Fibroblast of skin of right quadriceps (primary cell): ENCODE data around the gene GABARAPL1.
"Not testable (repeated sequence)": the region's sequence is repeated elsewhere in the genome, so short reads cannot be mapped to it uniquely, and the experiment has no call there.

Experiments
- DNase-seq: peaks from one replicate; pipeline ENCODE4 v3.0.0-alpha.2; 2013

GABARAPL1 gene

DNA sequence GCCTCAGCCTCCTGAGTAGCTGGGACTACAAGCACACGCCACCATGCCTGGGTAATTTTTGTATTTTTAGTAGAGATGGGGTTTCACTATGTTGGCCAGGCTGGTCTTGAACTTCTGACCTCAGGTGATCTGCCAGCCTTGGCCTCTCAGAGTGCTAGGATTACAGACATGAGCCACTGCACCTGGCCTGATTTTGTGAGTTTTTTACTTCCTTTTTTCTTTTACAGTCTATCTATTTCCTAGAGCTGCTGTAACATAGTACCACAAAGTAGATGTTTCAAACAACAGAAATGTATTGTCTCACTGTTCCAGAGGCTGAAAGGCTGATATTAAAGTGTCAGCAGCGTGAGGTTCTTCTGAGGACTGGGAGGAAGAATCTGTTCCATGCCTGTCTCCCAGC lies 8.2 kb upstream of the GABARAPL1 start:
- not testable (repeated sequence) for DNase-seq

DNA sequence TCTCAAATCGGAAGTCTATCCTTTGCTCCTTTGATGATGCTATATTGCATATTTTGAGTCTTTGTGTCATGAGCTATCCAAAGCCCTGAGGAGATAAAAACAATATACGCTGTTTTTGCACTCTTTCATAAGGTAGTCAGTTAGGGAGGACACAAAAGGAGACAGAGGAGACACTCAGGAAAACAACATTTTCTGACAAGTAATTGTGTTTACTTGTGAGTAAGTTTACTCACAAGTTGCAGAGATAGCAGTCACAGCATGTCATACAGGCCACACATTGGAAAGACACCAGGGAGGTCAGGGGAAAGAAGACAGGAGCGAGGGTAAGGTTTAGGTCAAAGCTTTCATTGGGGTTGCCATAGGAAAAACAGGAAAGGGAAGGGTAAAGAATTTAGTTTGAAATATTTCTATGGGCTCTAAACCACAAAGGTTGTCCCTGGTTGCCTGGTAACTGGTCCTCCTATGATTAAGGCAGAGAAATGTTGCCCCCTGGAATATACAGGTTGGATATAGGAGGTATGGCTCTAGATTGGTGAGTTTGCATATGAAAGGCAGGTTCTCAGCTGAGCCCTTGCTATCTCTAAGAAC lies 7.4 kb upstream of the GABARAPL1 start:
- peak; percentile 46 for DNase-seq

DNA sequence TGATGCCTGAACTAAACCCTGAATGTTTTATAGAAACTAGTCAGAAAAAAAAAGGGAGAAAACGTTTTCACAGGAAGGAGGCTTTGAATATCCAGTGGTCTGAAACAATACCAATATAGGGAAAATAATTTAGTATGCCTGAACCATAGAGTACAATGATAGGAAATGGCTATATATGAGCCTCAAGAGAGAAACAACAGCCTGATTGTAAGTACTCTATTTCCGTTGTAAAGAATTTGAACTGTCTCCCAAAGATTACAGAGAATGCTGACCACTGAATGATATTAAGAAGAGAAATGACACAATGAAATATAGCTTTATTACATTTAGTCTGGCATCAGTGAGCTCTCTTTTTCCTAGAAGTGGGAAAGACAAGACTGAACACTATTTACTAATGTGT lies 5.5 kb upstream of the GABARAPL1 start:
- no peak for DNase-seq

DNA sequence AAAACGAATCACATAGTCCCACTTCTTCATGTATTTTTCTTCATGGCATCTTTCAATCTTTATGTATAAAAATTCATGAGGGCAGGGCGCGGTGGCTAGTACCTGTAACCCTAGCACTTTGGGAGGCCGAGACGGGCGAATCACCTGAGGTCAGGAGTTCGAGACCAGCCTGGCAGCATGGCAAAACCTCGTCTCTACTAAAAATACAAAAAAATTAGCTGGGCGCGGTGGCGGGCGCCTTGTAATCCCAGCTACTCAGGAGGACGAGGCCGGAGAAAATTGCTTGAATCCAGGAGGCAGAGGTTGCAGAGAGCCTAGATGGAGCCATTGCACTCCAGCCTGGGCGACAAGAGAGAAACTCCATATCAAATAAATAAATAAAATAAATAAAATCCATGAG lies 2.5 kb upstream of the GABARAPL1 start:
- DNase-seq = no peak

DNA sequence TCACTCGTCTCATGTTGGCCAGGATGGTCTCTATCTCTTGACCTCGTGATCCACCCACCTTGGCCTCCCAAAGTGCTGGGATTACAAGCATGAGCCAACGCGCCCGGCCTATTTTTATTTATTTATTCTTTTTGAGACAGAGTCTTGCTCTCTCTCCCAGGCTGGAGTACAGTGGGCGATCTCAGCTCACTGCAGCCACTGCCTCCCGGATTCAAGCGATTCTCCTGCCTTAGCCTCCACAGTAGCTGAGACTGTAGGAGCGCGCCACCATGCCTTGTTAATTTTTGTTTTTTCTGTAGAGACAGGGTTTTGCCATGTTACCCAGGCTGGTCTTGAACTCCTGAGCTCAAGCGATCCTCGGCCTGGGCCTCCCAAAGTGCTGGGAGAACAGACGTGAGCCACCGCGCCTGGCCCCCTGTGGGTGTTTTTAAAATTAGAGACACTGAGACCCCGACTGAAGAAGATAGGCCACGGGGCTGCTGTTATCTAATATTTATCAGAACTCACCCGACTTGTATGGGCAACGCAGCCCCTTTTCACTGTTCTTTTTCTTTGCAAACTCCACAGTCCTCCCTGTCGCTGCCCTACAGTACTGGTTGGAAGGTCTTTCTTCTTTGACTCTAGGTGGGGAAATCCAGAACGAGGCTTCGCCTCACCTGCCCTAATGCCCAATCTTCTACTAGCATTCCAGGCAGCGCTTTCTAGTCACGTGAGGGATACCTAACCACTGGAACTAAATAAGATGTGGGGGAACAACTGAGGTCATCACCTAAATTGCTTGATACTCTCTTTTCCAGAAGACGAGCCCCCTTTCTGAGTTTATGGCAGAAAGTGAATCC lies 1.4 kb upstream of the GABARAPL1 start:
- no peak for DNase-seq

DNA sequence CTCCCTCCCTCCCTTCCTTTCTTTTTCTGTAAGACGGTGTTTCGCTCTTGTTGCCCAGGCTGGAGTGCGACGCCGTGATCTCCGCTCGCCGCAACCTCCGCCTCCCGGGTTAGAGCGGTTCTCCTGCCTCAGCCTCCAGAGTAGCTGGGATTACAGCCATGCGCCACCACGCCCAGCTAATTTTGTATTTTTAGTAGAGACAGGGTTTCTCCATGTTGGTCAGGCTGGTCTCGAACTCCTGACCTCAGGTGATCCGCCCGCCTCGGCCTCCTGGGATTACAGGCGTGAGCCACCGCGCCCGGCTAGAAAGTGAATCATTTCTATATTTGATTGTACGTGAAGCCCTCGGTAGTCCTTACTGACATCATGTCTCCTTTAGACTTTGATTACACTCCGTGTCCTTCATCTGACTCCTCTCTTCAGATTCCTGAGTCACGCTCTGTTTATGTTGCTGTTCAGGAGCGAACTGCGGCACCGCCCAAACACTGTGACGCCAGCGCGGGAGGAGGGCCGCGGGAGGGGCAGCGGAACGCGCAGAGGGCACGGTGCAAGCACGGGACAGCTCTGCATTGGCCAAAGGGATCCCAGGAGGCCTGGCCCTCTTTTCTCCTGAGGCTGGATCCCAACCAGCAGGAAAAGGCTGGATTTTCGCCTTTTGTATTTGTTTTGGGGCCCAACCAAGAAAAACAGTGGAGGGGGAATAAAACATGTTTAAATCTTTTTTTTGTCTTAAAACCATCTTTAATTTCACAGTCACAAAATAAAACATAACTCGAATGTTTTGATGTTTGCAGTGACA lies 538 bp upstream of the GABARAPL1 start:
- DNase-seq = peak; percentile 99

DNA sequence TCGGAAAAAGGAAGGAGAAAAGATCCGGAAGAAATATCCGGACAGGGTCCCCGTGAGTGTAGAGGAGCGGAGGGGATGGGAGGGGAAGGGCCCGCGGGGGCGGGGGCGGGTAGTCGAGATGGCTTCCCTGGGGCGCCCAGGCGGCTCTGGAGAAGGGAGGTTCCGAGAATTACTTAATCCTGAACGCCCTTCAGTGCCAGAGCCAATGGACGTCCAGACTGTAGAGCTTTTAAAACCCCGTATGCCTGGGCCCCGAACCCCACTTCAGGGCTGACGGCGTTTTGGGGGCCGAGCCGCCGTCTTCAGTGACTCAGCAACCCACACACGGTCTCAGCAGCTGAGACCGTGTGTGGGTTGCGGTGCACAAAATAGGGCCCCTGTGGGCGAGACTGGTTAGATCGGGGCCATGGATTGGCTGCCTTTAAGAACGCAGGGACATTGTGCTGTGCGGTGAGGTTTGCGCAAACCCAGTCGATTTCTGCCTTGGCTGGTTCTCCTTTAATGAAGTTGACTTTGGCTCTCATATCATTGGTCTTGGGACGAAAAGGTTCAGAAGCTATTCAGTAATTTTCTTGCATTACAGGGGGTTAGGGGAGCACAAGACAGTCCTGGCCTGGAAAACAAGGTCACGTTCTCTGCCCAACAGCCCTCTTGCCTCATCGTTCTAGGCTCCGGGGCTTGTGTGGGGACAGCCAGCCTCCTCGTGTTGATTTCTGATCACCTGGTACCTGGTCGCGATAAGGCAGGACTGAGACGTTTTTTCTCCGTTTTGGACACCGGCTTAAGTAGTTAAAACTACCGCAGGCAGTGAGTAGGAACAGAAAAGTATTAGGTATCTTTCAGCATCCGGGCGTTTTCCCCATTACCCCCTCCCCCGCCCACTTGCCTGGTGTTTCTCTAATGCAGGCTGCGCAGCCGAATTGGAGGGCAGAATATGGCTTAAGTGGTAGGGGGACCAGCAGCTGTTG lies 775 bp downstream of the GABARAPL1 start:
- peak; percentile 74 for DNase-seq

DNA sequence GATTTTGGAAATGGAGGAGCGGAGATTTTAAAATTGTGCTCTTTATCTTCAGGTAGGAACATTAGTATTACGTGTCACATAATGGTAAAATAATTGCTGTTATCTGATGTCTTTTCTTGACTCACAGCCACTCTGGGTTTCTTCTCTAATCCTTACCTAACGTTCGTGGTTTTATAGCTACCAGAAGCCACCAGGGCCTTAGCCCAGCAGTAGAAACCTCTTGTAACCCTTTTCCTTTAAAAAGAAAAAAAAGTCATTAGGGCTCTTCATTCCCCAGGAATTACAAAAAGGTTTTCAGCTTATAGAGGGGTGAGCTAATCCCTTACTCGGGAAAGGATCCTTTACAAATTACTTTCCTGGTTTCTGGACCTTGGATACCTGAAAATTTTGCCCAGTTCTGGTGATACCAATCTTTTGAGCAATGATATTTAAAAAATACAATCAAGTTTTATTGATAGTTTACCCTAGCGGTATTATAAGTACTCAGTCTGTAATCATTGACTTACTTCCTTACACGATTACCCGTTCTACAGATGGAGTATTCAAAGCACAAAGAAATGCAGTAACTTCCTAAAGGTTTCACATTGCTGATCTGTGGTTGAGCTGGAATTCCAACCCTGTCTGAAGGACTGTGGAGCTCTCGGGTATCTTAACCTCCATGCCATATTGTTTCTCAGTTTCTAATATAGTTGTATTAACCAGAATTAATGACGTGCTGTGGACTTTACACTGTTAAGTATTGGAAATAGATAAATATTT lies 1.6 kb downstream of the GABARAPL1 start:
- DNase-seq = peak; percentile 71

DNA sequence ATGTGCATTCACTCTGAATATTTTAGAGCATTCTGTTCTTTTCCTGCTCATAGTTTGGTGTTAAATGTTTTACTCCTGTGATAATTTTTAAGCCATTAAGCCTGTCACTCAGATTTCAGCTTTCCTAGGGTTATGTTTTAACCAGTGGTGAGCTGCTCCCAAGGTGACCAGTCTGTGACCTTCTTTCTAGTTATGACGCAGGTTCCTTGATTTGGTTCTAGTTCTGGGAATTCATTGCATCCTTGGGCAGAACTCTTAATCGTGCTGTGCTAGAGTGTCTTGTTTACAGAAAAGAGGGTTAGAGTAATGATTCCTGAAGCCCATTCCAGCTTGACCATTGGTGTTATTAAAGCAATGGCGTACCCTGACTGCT lies 2.2 kb downstream of the GABARAPL1 start:
- no peak for DNase-seq

DNA sequence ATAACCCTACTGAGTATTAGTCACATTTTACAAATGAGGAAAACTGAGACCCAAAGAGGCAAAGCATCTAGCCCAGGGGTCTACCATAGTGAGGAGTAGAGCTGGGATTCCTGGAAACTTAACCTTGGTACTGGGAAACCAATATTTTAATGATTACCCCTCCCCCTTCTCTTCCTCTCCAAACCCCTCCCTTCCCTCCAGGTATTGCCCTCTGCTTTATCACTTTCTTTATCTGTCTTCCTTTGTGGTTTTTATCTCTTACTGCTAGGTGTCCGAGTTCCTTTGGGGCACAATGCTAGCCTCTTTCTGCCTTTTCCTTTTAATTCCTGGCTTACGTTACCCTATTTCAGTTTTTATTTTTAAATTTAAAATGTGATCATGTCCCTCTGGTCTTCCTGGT lies 2.8 kb downstream of the GABARAPL1 start:
- no peak for DNase-seq

DNA sequence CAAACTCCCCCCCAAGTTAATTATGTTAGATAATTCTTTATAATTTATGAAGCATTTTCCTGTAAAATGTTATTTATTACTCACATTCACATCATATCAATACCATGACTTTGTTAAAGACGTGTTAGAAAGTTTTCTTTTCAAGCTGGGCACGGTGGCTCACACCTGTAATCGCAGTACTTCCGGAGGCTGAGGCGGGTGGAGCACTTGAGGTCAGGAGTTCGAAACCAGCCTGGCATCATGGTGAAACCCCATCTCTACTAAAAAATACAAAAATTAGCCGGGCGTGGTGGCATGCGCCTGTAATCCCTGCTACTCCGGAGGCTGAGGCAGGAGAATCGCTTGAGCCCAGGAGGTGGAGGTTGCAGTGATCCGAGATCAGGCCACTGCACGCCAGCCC lies 3.3 kb downstream of the GABARAPL1 start:
- DNase-seq = not testable (repeated sequence)

DNA sequence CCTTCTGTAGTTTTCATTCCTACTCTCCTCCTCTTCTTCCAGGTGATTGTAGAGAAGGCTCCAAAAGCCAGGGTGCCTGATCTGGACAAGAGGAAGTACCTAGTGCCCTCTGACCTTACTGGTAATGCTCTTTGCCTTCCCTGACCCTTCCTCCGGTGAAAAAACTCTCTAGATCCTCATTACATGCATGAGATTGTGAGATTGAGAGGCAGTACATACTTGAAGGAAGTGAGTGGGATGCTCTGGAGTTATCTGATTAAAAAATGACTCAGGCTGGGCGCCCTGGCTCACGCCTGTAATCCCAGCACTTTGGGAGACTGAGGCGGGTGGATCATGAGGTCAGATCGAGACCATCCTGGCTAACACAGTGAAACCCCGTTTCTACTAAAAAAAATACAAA lies 5.3 kb downstream of the GABARAPL1 start:
- DNase-seq = no peak

DNA sequence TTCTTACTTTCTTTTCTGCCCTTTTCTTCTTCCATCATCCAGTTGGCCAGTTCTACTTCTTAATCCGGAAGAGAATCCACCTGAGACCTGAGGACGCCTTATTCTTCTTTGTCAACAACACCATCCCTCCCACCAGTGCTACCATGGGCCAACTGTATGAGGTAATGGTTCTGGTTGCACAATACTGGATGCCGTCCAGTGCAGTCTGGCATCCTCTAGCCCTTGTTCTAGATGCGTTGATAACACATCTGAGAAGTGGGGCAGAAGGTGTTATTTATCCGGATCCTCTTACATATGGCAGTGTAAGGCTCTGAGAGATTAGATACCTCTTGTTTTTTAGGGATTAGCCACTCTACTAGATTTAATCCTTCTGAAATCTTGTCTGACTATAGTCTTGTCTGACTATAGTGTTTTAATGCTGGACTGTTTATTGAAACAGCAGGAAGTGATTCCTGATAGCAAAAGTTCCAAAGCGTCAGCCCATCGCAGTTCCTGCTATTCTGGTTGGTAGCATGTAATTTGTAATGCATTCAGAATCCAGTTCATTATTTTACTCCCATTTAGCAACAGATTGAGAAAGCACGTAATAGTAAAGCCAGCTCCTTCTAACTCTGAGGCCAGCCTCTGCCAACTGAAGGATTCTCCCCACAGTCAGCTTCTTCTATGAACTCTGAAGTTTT lies 7.9 kb downstream of the GABARAPL1 start:
- DNase-seq = no peak

DNA sequence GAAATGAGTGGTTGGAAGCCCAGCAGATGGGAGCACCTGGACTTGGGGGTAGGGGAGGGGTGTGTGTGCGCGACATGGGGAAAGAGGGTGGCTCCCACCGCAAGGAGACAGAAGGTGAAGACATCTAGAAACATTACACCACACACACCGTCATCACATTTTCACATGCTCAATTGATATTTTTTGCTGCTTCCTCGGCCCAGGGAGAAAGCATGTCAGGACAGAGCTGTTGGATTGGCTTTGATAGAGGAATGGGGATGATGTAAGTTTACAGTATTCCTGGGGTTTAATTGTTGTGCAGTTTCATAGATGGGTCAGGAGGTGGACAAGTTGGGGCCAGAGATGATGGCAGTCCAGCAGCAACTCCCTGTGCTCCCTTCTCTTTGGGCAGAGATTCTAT lies 9.2 kb downstream of the GABARAPL1 start:
- no peak for DNase-seq

DNA sequence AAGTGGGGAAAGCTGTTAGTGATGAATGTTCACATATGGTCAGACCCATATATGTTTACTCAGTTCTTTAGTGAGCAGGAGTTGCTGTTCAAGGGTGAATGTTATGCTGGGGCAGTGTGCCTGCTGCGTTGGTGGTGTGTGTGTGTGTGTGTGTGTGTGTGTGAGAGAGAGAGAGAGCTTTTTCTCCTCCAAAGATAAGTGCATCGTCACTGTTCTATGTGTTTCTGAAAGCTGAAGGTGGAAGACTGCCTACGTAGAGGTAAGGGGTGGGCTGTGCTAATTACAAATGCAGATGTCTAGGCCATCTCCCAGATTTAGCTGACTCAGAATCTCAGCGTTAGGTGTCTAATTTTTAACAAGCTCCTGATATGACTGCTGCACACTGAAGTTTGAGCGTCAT lies 10.5 kb downstream of the GABARAPL1 start:
- no peak for DNase-seq

DNA sequence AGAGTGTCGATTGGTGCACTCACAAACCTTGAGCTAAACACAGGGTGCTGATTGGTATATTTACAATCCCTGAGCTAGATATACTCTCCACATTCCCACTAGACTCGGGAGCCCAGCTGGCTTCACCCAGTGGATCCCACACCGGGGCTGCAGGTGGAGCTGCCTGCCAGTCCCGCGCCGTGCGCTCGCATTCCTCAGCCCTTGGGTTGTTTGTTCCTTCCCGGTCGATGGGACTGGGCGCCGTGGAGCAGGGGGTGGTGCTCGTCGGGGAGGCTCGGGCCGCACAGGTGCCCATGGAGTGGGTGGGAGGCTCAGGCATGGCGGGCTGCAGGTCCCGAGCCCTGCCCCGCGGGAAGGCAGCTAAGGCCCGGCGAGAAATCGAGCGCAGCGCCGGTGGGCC lies 12.7 kb downstream of the GABARAPL1 start:
- DNase-seq = not testable (repeated sequence)

DNA sequence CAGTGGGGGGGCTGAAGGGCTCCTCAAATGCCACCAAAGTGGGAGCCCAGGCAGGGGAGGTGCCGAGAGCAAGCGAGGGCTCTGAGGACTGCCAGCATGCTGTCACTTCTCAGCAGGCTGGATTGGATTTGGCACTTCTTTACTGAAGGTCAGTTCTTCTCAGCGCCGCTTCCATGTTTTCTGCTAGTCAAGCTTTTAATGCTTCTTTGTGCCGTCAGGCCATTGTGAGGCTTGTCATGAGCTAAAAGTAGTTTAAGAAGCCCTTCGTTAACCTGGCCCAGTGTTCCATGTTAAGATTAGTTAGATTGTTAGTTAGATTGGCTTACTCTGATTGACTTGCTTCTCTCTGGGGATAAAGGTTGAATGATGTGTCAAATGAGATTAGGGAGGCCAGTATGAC lies 13.4 kb downstream of the GABARAPL1 start:
- no peak for DNase-seq

DNA sequence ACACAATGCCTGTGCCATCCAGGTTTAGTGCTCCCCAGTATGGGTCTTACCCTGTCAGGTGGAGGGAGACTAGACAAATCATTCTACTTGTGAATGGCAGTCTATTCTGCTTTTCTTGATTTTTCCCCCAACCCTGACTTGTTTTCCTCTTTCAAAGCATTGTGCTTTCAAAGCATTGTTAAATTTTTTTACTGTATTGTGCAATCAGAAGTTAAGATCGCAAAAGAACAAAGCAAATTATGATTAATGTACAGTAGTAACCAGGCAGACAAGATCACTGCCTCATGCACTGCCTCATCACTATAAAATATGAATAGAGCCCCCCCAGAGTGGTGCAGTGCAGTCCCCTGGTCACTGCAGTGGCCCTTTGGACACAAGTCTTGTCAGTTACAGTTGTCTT lies 14.1 kb downstream of the GABARAPL1 start:
- no peak for DNase-seq

DNA sequence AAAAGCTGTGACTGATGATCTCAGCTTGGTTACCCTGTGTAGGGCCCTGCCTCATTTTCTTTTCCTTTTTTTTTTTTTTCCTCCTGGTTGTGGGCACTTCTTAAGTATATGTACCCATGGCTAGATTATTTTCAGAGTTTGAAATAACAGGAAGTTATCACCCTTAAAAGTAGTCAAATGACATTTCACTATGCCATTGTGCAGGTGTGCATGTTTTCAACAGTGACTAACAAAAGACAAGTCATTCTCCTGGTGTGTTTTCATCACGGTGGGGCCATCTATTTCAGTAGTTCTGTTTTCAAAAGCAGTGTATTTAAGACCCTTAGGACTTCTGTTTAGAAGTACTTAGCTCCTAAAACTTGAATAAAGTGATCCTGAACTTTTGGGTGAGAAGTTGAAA lies 15.0 kb downstream of the GABARAPL1 start:
- DNase-seq = no peak

DNA sequence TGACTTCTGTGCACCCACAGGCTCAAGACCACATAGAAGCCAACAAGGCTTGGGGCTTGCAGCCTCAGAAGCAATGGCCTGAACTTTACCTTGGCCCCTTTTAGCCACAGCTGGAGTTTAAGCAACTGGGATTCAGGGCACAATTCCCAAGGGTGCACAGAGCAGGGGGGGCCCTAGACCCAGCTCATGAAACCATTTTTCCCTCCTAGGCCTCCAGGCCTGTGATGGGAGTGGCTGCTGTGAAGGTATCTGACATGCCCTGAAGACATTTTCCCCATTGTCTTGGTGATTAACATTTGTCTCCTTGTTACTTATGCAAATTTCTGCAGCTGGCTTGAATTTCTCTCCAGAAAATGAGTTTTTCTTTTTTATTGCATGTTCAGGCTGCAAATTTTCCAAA lies 21.9 kb downstream of the GABARAPL1 start:
- no peak for DNase-seq
